ENCODE results near the gene FGD6.

Gene FGD6

GRCh38 chr12:95051241-95051640 is 166.0 kb downstream of the FGD6 start:
- Histone ChIP-seq H3K9ac (ENCODE audit: insufficient read length, low read depth) (no peak overlapping the region), H3K4me1 (ENCODE audit: insufficient read depth, insufficient read length) (peaks cover 4% of the 10 kb centered on the region), H3K9me3 (ENCODE audit: insufficient read depth, low read length) (no peaks in the 10 kb centered on the region), H3K4me3 (ENCODE audit: insufficient read length, low read depth) (no peak overlapping the region), H3K36me3 (ENCODE audit: insufficient read depth, insufficient read length, low read length) (peaks cover 85% of the 10 kb centered on the region), H3K27me3 (ENCODE audit: insufficient read depth, insufficient read length) (no peaks in the 10 kb centered on the region)
- TF ChIP-seq ZNF274 (IDR thresholded peaks at IDR 0.05; ENCODE audit: low read depth, low read length): no peak
- TF ChIP-seq YY1 (IDR thresholded peaks at IDR 0.05; ENCODE audit: insufficient read depth, insufficient read length): no peak
- TF ChIP-seq SUZ12 (IDR thresholded peaks at IDR 0.05; ENCODE audit: extremely low read depth, insufficient read depth, insufficient read length): no peak
- DNase-seq (ENCODE audit: low read depth, low spot score): no peak

GRCh38 chr12:95037906-95038305 is 179.4 kb downstream of the FGD6 start:
- Histone ChIP-seq H3K4me3 (ENCODE audit: insufficient read length, low read depth) (no peak overlapping the region), H3K4me1 (ENCODE audit: insufficient read depth, insufficient read length) (no peaks in the 10 kb centered on the region), H3K36me3 (ENCODE audit: insufficient read depth, insufficient read length, low read length) (peaks cover 68% of the 10 kb centered on the region), H3K9me3 (ENCODE audit: insufficient read depth, low read length) (no peaks in the 10 kb centered on the region), H3K9ac (ENCODE audit: insufficient read length, low read depth) (no peak overlapping the region), H3K27me3 (ENCODE audit: insufficient read depth, insufficient read length) (no peaks in the 10 kb centered on the region)
- TF ChIP-seq SUZ12 (IDR thresholded peaks at IDR 0.05; ENCODE audit: extremely low read depth, insufficient read depth, insufficient read length): no peak
- TF ChIP-seq YY1 (IDR thresholded peaks at IDR 0.05; ENCODE audit: insufficient read depth, insufficient read length): no peak
- no peak for TF ChIP-seq ZNF274 (IDR thresholded peaks at IDR 0.05; ENCODE audit: low read depth, low read length)
- no peak for DNase-seq (ENCODE audit: low read depth, low spot score)

GRCh38 chr12:95034750-95035149 is 182.5 kb downstream of the FGD6 start:
- Histone ChIP-seq H3K9me3 (ENCODE audit: insufficient read depth, low read length) (no peaks in the 10 kb centered on the region), H3K9ac (ENCODE audit: insufficient read length, low read depth) (no peak overlapping the region), H3K4me3 (ENCODE audit: insufficient read length, low read depth) (no peak overlapping the region), H3K27me3 (ENCODE audit: insufficient read depth, insufficient read length) (no peaks in the 10 kb centered on the region), H3K36me3 (ENCODE audit: insufficient read depth, insufficient read length, low read length) (peaks cover 67% of the 10 kb centered on the region), H3K4me1 (ENCODE audit: insufficient read depth, insufficient read length) (no peaks in the 10 kb centered on the region)
- no peak for TF ChIP-seq ZNF274 (IDR thresholded peaks at IDR 0.05; ENCODE audit: low read depth, low read length)
- no peak for DNase-seq (ENCODE audit: low read depth, low spot score)

Data from NT2/D1 (cell line).